NCI-H2029 treated with DMSO at 0.1 percent for 48 hours (cell line): ENCODE results near the gene ACD.
"Not testable (repeated sequence)": the region's sequence is repeated elsewhere in the genome, so short reads cannot be mapped to it uniquely, and the experiment has no call there.

ENCODE experiments used
- DNase-seq: peaks from one replicate; lab custom pipeline; 2025; lab: John Stamatoyannopoulos, UW

ACD gene

GRCh38 chr16:67659675-67660563, at the start of gene ACD:
TSS of gene ACD (minus strand) at chr16:67660260. CDS start at chr16:67660220, 40 bp downstream.
- DNase-seq = peak; percentile 18

GRCh38 chr16:67709050-67709449, 49.0 kb upstream of the ACD start:
- DNase-seq = no peak

GRCh38 chr16:67708368-67708771, 48.3 kb upstream of the ACD start:
- no peak for DNase-seq

- DNase-seq = no peak
Measured at GRCh38 chr16:67707790-67708189, 47.7 kb upstream of the ACD start.

GRCh38 chr16:67707210-67707609, 47.1 kb upstream of the ACD start:
- no peak for DNase-seq

GRCh38 chr16:67704110-67704509, 44.0 kb upstream of the ACD start:
- DNase-seq = no peak

- DNase-seq = no peak
Measured at GRCh38 chr16:67703626-67704025, 43.6 kb upstream of the ACD start.

- DNase-seq = no peak
Measured at GRCh38 chr16:67702130-67702529, 42.1 kb upstream of the ACD start.

GRCh38 chr16:67701420-67701819, 41.4 kb upstream of the ACD start:
- no peak for DNase-seq

- no peak for DNase-seq
Measured at GRCh38 chr16:67699265-67699664, 39.2 kb upstream of the ACD start.

- no peak for DNase-seq
Measured at GRCh38 chr16:67697422-67698185, 37.5 kb upstream of the ACD start.

GRCh38 chr16:67694611-67695010, 34.6 kb upstream of the ACD start:
- DNase-seq = no peak

GRCh38 chr16:67693517-67694285, 33.6 kb upstream of the ACD start:
- not testable (repeated sequence) for DNase-seq

GRCh38 chr16:67685388-67686112, 25.5 kb upstream of the ACD start:
- DNase-seq = no peak

GRCh38 chr16:67683767-67684166, 23.7 kb upstream of the ACD start:
- no peak for DNase-seq

- no peak for DNase-seq
Measured at GRCh38 chr16:67679935-67680897, 20.2 kb upstream of the ACD start.

GRCh38 chr16:67678354-67679023, 18.4 kb upstream of the ACD start:
- DNase-seq = no peak

- DNase-seq = no peak
Measured at GRCh38 chr16:67677712-67678111, 17.7 kb upstream of the ACD start.

- no peak for DNase-seq
Measured at GRCh38 chr16:67676939-67677338, 16.9 kb upstream of the ACD start.

- no peak for DNase-seq
Measured at GRCh38 chr16:67676516-67676915, 16.5 kb upstream of the ACD start.
